ELF-1 (cell line): Measurements from ENCODE around the gene CSDE1.

Experiments
- DNase-seq: peaks from one replicate; pipeline ENCODE4 v3.0.0-alpha.2; 2016; ENCODE audit warnings: low read depth, low spot score

Gene CSDE1

GRCh38 chr1:114749835-114750234, 7.9 kb downstream of the CSDE1 start:
- DNase-seq = no peak

DNA sequence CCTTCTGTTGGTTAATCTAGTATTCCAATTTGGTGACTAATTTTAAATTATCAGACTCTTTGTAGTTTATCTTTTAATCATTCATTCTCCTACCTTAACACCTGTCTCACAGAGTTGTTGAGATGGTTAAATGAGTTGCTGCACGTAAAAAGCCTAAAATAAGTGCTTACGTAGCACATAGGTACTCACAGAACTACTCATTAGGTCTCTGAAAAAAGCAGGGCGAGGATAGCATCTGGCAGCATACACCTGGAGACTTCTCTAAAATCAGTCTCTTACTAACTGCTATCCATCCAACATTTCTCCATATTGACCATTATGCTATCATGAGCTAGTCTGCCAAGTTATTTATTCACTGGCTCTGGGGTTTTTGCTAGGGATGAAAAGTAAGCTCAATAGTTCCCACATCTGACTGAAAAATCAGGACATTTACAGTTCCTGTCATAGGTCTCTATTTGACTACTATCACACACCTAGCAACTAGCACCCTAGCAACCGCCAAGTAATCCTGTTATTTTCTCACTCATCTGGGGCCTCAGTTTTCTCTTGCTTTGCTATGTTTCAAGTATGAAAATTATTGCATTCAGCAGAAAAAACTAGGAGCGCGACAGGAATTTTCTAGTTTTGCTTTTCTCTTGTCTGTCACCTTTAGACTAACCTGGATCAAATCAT, 11.2 kb downstream of the CSDE1 start:
- DNase-seq = no peak

DNA sequence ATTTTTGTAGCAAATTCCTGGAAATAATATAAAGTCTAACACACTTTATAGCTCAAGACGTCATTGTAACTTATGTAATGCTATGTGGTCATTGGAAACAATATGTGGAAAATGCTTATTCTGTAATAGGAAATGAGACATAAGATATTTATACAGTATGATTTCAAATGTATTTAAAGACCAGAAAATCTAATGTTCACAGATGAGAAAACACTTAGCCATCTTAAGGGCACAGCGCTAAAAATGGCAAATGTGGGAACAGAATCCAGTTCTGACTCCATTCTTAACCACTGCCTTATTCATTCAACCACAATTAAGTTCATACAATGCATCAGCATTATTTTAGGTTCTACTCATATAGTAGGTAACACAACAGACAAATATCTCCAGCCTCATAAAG, 12.5 kb downstream of the CSDE1 start:
- no peak for DNase-seq

DNA sequence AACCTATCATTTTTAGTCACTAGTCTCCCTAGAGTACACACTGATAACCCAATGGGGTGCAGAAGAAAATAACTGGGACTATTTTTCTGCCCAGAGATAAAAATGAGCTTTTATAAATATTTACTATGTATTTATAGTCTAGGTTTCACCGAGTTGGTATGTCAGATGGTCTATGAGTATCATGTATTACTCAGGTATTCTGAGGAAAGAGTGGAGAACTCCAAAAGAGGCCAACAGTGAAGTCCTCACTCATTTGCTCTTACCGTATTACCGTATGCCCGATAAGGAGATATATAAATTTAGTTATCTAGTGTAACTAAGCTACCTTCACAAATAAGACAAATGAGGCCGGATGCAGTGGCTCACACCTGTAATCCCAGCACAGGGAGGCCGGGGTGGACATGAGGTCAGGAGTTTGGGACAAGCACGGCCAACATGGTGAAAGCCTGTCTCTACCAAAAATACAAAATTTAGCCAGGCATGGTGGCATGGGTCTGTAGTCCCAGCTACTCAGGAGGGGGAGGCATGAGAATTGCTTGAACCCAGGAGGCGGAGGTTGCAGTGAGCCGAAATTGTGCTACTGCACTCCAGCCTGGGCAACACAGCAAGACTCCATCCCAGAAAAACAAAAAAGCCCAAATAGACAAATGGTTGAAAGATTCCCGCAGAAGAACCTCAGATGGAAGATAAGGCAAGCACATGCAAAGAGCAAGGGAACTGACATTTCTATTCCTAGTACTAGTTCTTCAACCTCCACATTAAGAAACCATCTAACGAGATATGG, 15.6 kb downstream of the CSDE1 start:
- no peak for DNase-seq

DNA sequence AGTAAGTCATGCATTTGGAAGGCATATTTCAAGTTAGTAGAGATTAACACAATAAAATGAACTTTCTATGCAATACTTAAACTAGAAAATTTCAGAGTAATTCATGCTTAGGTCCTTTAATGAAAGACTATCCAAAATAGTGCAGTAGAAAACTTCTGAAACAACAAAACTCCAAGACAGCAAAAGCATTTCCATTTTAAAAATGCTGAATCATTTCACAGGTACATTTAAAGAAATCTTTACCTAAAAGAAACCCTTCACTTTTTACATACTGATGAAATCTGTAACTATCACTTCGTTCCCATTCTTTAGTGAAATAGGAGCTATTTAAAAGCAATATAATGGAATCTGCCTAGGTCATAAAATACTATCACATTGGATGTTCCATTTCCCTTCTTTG, 17.5 kb downstream of the CSDE1 start:
- DNase-seq = no peak

DNA sequence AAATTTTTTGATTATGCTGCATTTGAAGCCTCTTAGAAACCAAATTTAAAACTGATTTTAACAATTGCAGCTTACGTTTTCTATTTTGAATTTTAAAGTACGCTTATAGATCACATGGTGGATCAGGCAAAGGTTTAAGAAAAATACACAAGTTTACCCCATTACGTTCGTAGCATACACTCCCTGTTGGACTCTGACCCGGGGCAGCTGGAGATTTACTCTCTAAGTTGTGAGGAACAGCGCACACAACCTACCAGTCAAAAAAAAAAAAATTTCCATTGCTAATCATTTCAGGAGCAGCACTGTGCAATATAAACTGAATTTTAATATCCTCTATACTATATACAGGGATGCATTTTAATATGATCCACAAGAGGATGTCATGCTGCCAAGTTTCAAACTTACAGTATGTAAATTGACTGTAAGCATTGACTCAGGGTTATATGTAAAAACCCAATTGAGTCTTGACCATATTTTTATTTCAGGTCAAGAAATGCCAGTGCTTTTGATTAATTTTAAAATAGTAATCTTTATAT, 20.4 kb downstream of the CSDE1 start:
- DNase-seq = no peak

GRCh38 chr1:114735479-114735878, 22.3 kb downstream of the CSDE1 start:
- no peak for DNase-seq

DNA sequence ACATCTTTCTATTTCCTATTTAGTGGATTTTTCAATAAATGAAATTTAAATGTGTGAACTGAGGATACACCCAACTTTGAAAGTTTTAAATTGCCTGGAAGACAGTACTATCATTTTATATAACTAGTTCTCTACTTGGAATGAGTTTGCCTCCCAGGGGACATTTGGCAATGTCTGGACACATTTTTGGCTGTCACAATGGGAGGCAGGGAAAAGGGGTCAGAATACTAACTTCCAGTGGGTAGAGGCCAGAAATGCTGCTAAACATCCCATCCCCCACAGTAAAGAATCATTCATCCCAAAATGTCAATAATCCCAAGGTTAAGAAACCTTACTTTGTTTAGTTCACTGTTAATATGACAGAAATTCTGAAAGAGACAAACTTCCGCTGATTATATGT, 28.0 kb downstream of the CSDE1 start:
- no peak for DNase-seq

GRCh38 chr1:114728553-114728952, 29.2 kb downstream of the CSDE1 start:
- DNase-seq = no peak

DNA sequence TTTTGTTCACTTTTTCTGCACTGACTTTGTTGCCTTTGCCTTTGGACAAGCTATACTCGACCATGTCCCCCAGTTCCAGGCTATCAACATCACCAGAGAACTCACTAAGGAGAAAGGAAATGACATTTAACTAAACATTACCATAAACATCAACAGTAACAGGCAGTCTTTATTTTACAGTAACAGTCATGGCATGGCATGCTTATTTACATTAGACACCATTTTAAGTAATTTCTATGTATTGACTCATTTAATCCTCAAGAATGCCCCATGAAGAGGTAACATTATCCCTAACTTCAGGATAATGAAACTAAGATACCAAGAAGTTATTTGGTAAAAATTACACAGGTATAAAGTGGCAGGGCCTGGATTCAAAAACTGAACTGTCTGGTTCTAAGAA, 32.6 kb downstream of the CSDE1 start:
- DNase-seq = no peak

DNA sequence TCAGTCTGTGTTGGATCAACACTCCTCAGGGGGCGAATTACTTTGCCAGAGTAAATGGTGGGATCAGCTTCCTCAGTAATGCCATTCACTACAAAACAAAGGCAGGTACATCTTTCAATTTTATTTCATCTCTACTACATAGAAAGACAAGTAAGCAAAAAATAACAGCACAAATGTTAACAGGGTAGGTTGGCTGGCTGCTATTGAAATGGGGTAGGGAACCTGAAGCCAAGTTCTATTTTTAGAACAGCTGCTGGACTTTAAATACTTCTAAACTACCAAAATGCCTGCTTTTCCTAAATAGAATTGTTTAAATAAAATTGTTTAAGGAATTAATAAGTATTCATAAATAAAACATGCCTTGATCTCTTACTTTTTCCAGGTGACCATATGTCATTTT, 33.9 kb downstream of the CSDE1 start:
- no peak for DNase-seq

- DNase-seq = no peak
Observed at GRCh38 chr1:114723457-114723856, 34.3 kb downstream of the CSDE1 start.

DNA sequence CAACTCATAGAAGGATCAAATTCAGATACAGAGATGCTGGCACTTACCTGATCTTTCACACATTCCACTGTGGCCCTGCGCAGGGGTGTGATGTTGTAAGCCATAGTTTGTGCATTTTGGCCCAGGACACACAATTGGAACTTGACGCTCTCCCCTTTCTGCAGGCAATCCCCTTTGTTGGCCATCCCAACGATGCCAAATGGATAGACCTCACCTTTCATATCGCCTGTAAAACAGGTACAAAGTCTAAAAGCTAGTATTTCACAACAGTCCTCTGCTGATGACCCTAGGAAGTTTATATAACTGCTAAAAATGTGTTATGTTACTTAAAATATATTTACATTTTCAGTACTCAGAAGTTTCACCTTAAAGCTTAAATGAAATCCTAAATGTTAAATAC, 37.3 kb downstream of the CSDE1 start:
- DNase-seq = no peak

DNA sequence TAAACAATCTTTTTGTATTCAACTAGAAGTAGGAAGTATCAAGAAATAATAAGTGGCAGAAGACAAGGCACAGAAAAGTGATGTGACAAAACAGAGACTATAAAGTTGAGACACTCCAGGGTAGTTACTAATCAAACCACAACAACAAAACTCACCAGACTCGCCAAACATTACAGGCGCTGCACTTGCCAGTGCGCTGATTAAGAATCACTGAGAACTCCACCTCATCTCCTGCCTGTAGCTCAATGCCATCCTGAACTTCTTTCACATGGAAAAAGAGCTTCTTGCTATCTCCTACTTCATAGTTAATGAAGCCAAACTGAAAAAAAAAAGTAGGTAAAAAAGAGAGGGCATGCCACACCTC, 38.4 kb downstream of the CSDE1 start:
- DNase-seq = no peak

DNA sequence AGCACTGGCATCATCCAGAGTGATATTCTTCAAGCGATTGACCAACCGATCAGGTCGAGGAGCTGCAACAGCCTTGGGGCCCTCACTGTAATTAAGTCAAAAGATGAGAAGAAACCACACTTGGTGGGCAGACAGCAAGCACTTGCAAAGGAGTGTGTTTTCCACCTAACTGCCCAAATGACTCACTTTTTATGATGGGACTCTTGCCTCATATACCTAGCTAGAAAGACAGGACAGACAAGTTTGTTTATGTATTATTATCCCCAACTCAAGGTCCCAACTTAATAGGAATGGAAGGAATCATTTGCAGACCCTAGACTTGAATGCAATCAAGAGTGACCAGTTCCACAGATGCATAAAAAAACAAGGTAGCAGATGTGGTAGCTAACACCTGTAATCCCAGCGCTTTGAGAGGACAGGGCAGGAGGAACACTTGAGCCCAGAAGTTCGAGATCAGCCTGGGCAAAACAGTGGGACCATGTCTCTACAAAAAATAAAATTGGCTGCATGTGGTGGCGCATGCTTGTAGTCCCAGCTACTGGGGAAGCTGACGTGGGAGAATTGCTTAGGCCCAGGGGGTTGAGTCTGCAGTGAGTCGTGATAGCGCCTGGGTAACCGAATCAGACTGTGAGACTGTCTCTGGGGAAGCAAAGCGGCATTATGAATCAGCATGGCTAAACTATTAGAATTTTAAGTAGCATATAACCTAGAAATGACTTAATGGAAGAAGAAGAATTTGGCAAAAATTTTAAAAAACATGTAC, 38.9 kb downstream of the CSDE1 start:
- no peak for DNase-seq

DNA sequence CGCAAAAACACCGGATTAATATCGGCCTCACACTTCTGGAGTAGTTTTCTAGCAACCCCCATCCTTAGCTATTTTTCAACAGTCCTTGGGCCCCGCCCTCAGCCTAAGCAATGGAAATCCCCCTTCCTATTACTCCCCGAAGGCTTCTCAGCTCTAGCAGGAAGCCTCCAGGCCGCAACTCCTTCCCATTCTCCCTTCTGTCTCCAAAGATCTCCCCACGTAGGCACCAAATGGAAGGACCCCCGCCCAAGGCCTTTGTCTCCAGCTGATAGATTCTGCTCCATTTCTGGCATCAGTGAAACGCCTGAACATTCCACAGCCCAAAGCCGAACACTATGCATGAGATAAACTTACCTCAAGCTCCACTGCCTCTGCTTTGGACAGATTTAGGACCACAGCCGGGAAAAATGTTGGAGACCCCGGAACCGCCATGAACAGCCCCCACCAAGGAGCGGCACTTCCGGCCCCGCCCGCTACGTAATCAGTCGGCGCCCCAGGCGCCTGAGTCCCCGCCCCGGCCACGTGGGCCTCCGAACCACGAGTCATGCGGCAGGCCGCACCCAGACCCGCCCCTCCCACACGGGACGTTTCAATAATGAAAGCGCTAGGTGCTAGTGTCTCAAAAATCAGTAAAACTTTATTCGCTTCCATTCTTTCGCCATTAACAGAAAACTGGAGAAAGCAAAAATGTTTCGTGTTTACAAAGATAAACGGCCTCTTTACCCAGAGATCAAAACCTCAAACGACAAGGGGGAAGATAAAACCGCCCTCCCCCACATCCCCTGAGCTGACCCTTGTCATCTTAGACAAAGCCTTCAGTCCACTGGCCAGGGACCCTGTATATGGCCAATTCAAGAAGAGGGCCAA, 41.2 kb downstream of the CSDE1 start, which contains the start of gene NRAS:
Gene NRAS, minus strand, starts transcription at position 468 of the 867 bp plus-strand sequence. CDS start 611 bp downstream, outside the sequence.
- peak; percentile 96 for DNase-seq

DNA sequence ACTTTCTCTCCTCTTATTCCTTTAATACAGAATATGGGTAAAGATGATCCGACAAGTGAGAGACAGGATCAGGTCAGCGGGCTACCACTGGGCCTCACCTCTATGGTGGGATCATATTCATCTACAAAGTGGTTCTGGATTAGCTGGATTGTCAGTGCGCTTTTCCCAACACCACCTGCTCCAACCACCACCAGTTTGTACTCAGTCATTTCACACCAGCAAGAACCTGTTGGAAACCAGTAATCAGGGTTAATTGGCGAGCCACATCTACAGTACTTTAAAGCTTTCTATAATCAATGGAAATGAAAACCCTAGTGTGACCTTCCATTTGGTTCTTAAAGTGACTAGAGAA, 41.9 kb downstream of the CSDE1 start:
- no peak for DNase-seq

DNA sequence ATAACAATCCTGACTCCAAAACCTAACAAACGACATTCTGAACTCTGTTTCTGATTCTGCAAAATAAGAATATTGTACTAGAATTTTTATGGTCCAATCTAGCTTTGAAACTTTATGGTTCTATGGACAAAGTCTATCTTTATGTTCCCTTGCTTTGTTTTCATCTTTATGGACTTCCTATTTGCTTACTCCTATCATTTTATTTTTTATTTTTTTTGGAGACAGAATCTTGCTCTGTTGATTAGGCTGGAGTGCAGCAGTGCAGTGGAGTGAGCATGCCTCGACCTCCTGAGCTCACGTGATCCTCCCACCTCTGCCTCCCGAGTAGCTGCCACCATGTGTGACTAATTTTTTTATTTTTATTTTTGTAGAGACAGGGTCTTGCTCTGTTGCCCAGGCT, 44.8 kb downstream of the CSDE1 start:
- DNase-seq = no peak

DNA sequence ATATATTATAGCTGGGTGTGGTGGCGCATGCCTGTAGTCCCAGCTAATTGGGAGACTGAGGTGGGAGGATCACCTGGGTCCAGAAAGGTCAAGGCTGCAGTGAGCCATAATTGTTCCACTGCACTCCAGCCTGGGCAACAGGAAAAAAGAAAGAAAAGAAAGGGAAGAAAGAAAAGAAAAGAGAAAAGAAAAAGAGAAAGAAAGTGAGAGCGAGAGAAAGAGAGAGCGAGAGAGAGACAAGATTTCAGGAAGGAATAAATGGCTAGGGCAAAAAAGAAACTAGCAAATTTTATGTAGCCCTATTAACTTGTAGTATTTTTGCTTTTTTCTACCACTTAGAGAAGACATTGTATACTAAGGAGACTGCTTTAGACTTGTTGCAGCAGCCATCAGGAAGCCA, 47.4 kb downstream of the CSDE1 start:
- DNase-seq = no peak

DNA sequence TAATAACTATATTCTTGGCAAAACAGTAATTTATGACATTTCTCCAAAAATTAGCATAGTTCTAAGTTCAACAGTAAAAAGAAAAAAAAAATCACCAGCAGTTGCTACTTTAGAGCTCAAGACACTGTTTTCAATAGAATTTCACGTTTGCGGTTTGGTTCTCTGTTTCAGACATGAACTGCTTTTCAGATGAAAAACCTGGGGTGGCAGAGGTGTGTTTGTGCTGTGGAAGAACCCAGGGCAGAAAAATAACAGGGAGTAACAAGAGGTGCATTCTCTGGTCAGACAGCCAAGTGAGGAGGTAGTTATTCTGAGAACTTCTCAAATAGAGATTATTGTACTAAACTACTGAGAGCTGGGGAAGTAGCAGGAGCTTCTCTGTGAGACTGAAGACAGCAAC, 50.2 kb downstream of the CSDE1 start:
- no peak for DNase-seq

DNA sequence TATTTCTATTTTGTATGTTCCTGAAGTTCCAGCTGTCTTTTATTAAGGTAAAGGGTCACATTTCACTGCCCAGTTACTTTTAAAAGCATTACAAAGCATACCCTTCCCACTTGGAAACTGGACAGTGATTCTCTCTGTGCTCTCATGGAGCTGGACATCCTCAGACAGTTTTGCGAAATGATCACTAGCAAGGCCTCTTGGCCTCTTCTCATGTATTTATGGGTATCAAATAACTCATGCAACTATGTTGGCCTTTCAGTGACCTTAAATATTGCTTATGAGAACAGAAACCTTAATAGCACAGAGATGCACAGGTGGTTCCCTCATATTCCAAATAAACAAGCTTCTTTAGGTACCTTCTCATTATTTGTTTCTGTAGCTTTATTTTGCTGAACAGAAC, 54.5 kb downstream of the CSDE1 start:
- DNase-seq = no peak

DNA sequence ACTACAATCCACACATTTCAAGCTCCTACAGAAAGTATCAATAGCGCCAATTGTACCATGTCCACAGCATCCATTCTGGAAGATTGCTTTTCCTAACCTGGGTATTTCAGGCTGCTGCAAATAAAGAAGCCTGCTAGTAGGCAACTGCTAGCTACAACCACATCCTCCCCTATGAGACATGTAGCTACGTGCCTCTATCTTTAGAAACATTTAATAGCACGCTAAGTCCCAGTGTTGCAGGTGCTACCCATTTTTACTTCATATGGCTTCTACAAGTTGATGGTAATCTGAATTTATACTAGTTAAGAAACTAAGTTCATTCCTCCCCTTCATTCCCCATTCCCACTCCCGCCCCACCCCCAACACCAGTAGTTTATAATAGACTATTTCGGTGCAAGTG, 55.0 kb downstream of the CSDE1 start:
- DNase-seq = no peak
